Esophagus squamous epithelium (tissue), 5 donors: Measurements from ENCODE around the gene NME2. TPM values are rescaled to one million over a fixed set of nuclear protein-coding genes. Genes with fewer than 3 reads are reported as not detected.

Experiments used
- DNase-seq: peaks from one replicate; lab custom pipeline; 2025; lab: John Stamatoyannopoulos, UW
- H3K27ac ChIP-seq, 4 donors: fragments of 200-600 bp; sonication (generic); one replicate each; pipeline ENCODE4 v1.5.1; 2016 to 2019; ENCODE audit warnings: mild to moderate bottlenecking in 1 of 4
- H3K27me3 ChIP-seq, 4 donors: fragments of 200-600 bp; sonication (generic); 1 replicate in 3 of 4; 2 replicates in 1 of 4; pipeline versions ENCODE4 v1.5.1 to v1.6.0; 2017 to 2021; ENCODE audit warnings: antibody characterized with exemption in 1 of 4
- H3K36me3 ChIP-seq, 3 donors: fragments of 200-600 bp; sonication (generic); one replicate each; pipeline ENCODE4 v1.5.1; 2016 to 2019
- H3K4me1 ChIP-seq, 3 donors: fragments of 200-600 bp; sonication (generic); one replicate each; pipeline ENCODE4 v1.5.1; 2017 to 2019
- H3K4me3 ChIP-seq, 4 donors: fragments of 200-600 bp; sonication (generic); 1 replicate in 3 of 4; 2 replicates in 1 of 4; pipeline ENCODE4 v1.5.1; 2016 to 2019; ENCODE audit warnings: mild to moderate bottlenecking in 2 of 4, moderate library complexity in 1 of 4
- H3K9me3 ChIP-seq, 3 donors: fragments of 200-600 bp; sonication (generic); one replicate each; pipeline ENCODE4 v1.5.1; 2016 to 2019
- POLR2A ChIP-seq, 4 donors: fragments of 450-650 bp; IDR thresholded peaks; one replicate each; pipeline ENCODE4 v1.6.1; 2017; ENCODE audit warnings: antibody characterized with exemption in 4 of 4, mild to moderate bottlenecking in 4 of 4, moderate library complexity in 3 of 4
- WGBS, 2 donors: methylation state at CpG; one replicate each; pipeline ENCODE4 v1.1.5; 2018; 5-methylcytosine and 5-hydroxymethylcytosine counted together
- intact Hi-C: fragments of 100-400 bp; cut with DNase I; formaldehyde crosslinking; loops from one replicate; pipeline ENCODE4 v1.15.0; 2022
- total RNA-seq, 4 donors: library from RNA; depleted of rRNA; stranded (reverse); fragments of >200 nt; gene quantifications; one replicate each; pipeline ENCODE4 v1.1.0, GENCODE V29; 2016
- TF ChIP-seq, protein P1 (sequence below), 6 experiments: fragments of 450-650 bp in 4 of 6; fragments of 200-600 bp in 2 of 6; sonication (generic) in 2 of 6; IDR thresholded peaks; one replicate each; pipeline ENCODE4 v1.5.1; 2016 to 2019; ENCODE audit warnings: antibody characterized with exemption in 6 of 6, mild to moderate bottlenecking in 4 of 6, moderate library complexity in 4 of 6
- donor health status: DM: yes; HTN: yes; CAD: no.

Gene NME2
- total RNA-seq, 4 donors from 2014 or later, result 513 to 760 (median 569) TPM

GRCh38 chr17:51153210-51154072, 12.8 kb upstream of the NME2 start, which contains the start of gene NME1:
Gene NME1 (plus strand): TSS chr17:51153559. CDS start chr17:51155655, 2,096 bp downstream.
- Histone ChIP-seq H3K27ac (peak within 1 kb of the TSS; percentile 82 to 92 (median 90)), H3K36me3 (peaks cover 0 to 30% (median 9%) of the 10 kb centered on the region in 3 donors), H3K27me3 (no peaks in the 10 kb centered on the region), H3K4me3 (peak within 1 kb of the TSS; percentile 49 to 76 (median 67)), H3K4me1 (peaks cover 13 to 44% (median 24%) of the 10 kb centered on the region in 3 donors), H3K9me3 (no peaks in the 10 kb centered on the region)
- intact Hi-C loops, result loop anchor here (10.0 kb wide), 1 partner anchor 149 kb away; no protein-coding TSS in a partner anchor
- 0% methylated on average over 49 to 60 of the region's 60 CpGs for WGBS, 2 donors
- DNase-seq, result peak; percentile 89
- TF ChIP-seq POLR2A (IDR thresholded peaks at IDR 0.05), result peak in 1 of 4 donors; percentile 39
- TF ChIP-seq, protein P1, sequence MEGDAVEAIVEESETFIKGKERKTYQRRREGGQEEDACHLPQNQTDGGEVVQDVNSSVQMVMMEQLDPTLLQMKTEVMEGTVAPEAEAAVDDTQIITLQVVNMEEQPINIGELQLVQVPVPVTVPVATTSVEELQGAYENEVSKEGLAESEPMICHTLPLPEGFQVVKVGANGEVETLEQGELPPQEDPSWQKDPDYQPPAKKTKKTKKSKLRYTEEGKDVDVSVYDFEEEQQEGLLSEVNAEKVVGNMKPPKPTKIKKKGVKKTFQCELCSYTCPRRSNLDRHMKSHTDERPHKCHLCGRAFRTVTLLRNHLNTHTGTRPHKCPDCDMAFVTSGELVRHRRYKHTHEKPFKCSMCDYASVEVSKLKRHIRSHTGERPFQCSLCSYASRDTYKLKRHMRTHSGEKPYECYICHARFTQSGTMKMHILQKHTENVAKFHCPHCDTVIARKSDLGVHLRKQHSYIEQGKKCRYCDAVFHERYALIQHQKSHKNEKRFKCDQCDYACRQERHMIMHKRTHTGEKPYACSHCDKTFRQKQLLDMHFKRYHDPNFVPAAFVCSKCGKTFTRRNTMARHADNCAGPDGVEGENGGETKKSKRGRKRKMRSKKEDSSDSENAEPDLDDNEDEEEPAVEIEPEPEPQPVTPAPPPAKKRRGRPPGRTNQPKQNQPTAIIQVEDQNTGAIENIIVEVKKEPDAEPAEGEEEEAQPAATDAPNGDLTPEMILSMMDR (IDR thresholded peaks at IDR 0.05), result peak; percentile 65 to 95 (median 77)

DNA sequence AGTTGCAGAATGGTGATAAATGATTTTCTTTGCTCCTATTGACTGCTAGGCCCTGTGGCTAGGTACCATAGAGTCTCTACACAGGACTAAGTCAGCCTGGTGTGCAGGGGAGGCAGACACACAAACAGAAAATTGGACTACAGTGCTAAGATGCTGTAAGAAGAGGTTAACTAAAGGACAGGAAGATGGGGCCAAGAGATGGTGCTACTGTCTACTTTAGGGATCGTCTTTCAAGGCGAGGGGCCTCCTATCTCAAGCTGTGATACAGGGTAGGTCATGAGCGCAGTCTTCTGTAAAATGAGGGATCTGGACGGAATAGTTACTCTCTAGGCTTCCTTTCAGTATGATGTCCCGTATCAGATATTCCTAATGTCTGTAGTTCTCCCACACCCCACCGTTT, 12.0 kb upstream of the NME2 start:
- TF ChIP-seq, protein P1 (IDR thresholded peaks at IDR 0.05), result no peak
- TF ChIP-seq POLR2A (IDR thresholded peaks at IDR 0.05), result no peak
- Histone ChIP-seq H3K9me3 (no peaks in the 10 kb centered on the region), H3K27me3 (no peaks in the 10 kb centered on the region), H3K27ac (peak overlapping the region; percentile 79 to 92 (median 86)), H3K36me3 (peaks cover 0 to 37% (median 9%) of the 10 kb centered on the region in 3 donors), H3K4me1 (peaks cover 13 to 44% (median 24%) of the 10 kb centered on the region in 3 donors), H3K4me3 (peak overlapping the region; percentile 49 to 76 (median 67))
- DNase-seq, result no peak
- intact Hi-C loops, result loop anchor here (10.0 kb wide), 1 partner anchor 149 kb away; no protein-coding TSS in a partner anchor
- WGBS, 2 donors, result 6 to 7% methylated on average over 6 of the region's 6 CpGs

- Histone ChIP-seq H3K4me1 (peaks cover 13 to 35% (median 24%) of the 10 kb centered on the region in 3 donors), H3K9me3 (no peaks in the 10 kb centered on the region), H3K27ac (peak overlapping the region in 1 of 4 donors; percentile 13), H3K4me3 (no peak overlapping the region), H3K36me3 (peaks cover 0 to 49% (median 9%) of the 10 kb centered on the region in 3 donors), H3K27me3 (no peaks in the 10 kb centered on the region)
- no peak for DNase-seq
- no peak for TF ChIP-seq POLR2A (IDR thresholded peaks at IDR 0.05)
- TF ChIP-seq, protein P1 (IDR thresholded peaks at IDR 0.05), result no peak
- 67 to 80% methylated on average over 8 of the region's 8 CpGs for WGBS, 2 donors
- intact Hi-C loops, result loop anchor here (10.0 kb wide), 1 partner anchor 151 kb away; no protein-coding TSS in a partner anchor
Observed at GRCh38 chr17:51155416-51155815, 10.8 kb upstream of the NME2 start.

DNA sequence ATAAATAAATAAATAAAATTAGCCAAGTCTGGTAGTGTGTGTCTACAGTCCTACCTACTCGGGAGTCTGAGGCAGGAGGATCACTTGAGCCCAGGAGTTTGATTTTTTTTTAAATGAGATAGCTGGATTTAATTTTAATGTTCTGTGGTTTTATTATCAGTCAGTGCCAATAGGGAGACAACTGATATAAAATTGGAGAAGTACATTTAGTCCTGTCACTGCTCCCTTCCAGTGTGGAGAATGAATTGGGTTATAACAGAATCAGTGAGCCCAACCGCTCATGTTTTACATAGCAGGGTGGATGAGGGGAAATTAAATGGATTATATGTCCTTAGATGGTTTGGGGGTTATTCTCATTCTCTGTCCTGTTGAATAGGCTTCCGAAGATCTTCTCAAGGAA, 6.6 kb upstream of the NME2 start:
- no peak for TF ChIP-seq POLR2A (IDR thresholded peaks at IDR 0.05)
- TF ChIP-seq, protein P1 (IDR thresholded peaks at IDR 0.05), result no peak
- 89 to 97% methylated on average over 3 of the region's 3 CpGs for WGBS, 2 donors
- intact Hi-C loops, result loop anchor here (10.0 kb wide), 1 partner anchor 155 kb away; no protein-coding TSS in a partner anchor

More for the DNA sequence above, 6.6 kb upstream of the NME2 start:
- peaks cover 0 to 81% (median 15%) of the 10 kb centered on the region in 3 donors for H3K36me3 ChIP-seq
- no peak overlapping the region for H3K4me3 ChIP-seq
- DNase-seq, result no peak
- H3K4me1 ChIP-seq, result peaks cover 7 to 15% (median 9%) of the 10 kb centered on the region in 3 donors
- no peak overlapping the region for H3K27ac ChIP-seq
- H3K27me3 ChIP-seq, result no peaks in the 10 kb centered on the region
- no peaks in the 10 kb centered on the region for H3K9me3 ChIP-seq
